ENCODE measurements around the gene FRRS1.
"Not testable (repeated sequence)": the region's sequence is repeated elsewhere in the genome, so short reads cannot be mapped to it uniquely, and the experiment has no call there.

FRRS1 gene

DNA sequence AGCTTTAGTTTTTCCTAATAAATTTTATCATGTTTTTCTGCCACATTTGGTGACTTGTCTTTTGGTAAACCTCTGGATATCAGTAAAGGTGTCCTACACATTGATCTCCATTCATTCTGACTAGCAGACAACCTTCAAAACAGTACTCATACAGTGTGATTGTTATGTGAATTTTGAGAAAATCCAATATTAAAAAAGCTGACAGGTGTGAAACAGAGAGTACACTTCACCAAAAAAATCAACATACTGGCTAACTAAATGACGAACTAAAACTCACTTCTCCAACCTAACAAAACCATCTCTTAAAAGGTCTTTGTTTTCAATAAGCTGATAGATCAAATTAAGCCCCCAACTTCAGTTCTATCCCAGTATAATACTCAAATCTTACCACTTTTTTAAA lies 1.5 kb downstream of the FRRS1 start:
- DNase-seq (ENCODE audit: low read depth in 2 of 2), result no peak

DNA sequence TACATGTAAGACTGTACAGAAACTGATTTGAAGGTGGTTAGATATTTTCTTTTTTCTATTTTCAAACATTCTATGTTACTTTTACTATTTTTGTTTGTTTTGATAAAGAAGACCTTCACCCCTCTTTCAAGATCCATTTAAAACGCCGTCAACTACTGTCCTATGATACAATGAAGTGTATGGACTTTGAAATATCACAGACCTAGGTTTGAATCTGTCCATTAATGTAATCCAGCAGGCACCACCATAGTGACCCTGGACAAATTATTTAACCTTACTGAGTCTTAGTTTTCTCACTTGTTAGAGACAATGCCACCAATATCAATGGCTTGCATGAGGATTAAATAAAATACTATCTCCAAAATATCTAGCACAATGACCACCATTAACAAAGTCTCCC lies 2.0 kb downstream of the FRRS1 start:
- no peak for DNase-seq (ENCODE audit: low read depth in 2 of 2)

DNA sequence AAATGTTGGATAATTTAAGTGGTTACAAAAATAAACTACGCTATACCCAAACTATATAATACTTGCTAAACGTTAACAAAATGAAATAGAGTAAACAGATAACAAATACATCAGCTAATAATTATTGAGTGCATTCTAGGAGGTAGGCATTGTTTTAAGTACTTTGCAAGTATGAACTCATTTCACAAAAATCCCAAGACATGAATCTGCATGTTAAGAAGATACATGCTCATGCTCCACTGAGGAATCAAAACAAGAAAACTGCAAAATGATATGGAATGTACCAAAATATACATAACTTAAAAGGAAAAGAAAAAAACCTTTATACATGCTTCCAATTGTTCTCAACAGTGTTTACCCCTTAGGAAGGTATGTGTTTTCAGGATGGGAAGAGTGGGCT lies 2.5 kb downstream of the FRRS1 start:
- DNase-seq (ENCODE audit: low read depth in 2 of 2), result no peak

DNA sequence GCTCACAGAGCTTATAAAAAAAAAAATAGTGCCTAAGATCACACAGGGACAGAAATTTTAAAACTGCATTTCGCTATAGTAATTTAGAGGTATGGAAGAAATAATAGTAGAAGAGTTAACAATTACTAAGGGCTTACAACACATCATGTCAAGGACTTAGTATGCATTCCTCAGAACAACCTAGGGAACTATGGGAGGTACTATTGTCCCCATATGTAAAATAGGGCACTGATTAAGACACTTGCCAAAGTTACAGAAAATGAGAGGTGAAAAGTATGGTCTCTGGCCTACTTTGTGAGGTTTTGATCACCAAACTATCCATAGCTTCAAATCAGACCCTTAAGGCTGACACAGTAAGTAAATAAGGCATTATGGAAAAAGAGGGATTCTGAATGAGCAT lies 4.7 kb downstream of the FRRS1 start:
- DNase-seq (ENCODE audit: low read depth in 2 of 2), result no peak

DNA sequence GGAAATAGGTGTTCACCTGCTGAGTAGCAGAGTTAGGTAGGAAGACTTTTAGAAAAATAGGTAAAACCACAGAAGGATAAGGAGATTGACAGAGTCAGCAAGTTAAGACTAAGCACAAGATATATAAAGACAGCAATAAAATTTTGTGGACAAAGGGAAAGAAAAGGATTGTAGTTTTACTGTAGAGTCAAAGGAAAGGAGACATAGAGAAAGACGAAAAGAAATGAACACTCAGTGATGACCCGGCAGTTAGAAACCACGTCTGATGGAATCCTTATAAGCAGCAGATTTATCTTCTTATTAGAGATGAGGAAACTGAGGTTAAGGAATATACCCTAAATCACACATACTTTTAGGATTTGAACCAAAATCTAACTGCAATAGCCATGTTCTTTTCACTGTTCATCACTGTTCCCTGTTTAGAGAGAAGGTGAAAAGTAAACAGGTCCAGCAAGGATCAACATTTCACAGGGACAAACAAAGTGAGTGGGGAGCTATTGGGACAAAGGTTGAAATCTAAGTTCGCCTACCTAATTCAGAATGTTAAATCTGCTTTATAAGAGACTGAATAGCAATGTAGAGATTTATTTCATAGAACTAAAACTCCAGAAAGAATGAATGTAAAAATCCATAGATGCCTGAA lies 6.8 kb downstream of the FRRS1 start:
- DNase-seq (ENCODE audit: low read depth in 2 of 2), result no peak

DNA sequence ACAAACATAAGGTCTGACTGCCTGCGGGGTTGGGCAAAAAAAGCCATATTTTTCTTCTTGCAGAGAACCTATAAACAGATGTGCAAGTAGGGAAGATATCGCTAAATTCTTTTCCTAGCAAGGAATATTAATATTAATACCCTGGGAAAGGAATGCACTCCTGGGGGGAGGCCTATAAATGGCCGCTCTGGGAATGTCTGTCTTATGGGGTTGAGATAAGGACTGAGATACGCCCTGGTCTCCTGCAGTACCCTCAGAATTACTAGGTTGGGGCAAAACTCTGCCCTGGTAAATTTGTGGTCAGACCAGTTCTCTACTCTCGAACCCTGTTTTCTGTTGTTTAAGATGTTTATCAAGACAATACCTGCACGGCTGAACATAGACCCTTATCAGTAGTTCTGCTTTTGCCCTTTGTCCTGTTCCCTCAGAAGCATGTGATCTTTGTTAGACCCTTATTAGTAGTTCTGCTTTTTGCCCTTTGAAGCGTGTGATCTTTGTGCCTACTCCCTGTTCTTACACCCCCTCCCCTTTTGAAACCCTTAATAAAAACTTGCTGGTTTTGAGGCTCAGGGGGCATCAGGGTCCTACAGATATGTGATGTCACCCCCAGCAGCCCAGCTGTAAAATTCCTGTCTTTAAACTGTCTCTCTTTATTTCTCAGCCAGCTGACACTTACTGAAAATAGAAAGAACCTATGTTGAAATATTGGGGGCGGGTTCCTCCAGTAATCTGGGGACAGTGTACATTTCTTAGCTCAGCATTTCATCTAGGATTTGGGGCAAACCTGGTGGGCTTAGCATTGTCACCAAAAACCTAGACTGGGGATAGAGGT lies 7.5 kb downstream of the FRRS1 start:
- DNase-seq (ENCODE audit: low read depth in 2 of 2), result not testable (repeated sequence)

DNA sequence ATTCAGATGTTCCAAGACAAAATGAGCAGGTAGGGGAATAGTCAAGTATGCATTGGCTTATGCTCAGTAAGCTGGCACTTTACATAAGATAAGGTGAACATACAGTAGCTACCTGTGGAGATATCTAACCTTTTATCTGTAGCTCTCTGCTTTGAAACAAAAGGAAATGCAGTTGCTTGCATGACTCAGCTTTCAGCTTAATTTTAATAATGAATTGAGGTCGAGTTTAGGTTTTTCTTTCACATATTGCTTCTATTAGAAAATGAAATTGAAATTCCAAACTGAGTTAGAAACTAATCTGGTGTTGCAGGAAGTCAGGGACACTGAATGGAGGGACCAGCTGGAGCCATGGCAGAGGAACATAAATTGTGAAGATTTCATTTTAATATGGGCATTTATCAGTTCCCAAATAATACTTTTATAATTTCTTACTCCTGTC lies 8.3 kb downstream of the FRRS1 start:
- DNase-seq (ENCODE audit: low read depth in 2 of 2), result no peak

DNA sequence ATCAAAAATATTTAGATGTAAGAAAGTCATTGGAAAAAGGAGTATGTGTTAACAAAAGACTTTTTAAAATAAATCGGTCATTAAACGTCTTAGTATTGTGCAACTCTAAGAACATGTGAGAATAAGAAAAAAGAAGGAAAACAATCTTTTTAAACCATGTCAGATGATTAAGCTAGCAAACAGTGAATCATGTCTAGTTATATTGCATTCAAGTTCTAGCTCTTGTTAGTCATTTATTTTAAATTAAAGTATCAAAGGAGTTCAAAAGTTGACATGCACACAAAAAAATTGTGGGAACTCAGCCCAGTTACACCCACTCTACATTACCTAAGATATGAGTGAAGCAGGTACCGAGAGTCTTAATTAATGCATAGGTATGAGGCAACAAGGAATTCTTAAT lies 9.8 kb downstream of the FRRS1 start:
- no peak for DNase-seq (ENCODE audit: low read depth in 2 of 2)

DNA sequence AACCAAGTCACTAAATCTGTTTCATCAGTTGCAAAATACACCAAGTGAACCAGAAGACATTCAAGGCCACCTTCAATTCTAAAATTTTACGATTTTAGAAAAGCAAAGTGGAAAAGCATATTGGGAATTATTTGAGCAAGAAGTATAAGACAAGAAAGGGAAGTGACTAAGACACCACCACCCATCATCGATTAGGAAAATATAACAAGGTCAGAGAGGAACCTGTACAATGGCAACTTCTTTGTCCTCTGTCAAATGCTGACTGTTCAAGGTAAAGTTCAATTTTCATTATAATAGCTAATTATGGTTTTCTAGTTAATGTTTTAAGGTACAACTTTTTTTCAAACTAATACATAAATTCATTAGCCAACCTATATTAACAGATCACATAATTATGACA lies 10.8 kb downstream of the FRRS1 start:
- DNase-seq (ENCODE audit: low read depth in 2 of 2), result no peak

DNA sequence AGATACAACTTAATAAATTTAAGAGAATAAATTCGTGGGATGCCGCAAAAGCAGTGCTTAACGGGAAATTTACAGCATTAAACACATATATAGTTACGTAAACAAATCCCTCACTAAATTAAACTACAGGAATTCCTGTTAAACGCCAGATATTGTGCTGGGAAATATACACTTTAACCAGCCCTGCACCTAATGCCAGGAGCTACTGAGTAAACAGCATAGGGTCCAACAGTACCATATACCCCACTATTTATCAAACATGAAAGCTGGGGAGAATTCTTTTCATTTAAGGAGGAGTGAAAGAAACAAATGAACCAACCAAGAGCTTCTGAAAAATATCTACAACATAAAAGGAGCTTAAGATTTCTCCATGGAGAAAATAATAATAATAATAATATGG lies 11.7 kb downstream of the FRRS1 start:
- no peak for DNase-seq (ENCODE audit: low read depth in 2 of 2)

DNA sequence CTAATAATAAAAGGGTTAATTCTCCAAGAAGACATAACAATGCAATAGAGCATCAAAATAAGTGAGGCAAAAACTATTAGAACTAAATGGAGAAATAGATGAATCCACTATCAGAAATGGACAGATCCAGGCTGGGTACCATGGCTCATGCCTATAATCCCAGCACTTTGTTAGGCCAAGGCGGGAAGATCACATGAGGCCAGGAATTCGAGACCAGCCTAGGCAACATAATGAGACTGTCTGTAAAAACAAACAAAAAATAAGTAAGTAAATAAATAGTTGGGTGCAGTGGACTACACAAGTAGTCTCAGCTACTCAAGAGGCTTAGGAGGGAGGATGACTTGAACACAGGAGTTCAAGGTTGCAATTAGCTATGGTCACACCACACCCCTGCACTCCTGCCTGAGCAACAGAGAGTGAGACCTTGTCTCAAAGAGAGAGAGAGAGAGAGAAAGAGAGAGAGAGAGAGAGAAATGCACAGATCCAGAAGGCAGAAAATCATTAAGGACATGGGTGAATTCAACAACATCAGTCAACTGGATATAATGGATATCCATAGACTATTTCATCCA lies 12.3 kb downstream of the FRRS1 start:
- no peak for DNase-seq (ENCODE audit: low read depth in 2 of 2)

DNA sequence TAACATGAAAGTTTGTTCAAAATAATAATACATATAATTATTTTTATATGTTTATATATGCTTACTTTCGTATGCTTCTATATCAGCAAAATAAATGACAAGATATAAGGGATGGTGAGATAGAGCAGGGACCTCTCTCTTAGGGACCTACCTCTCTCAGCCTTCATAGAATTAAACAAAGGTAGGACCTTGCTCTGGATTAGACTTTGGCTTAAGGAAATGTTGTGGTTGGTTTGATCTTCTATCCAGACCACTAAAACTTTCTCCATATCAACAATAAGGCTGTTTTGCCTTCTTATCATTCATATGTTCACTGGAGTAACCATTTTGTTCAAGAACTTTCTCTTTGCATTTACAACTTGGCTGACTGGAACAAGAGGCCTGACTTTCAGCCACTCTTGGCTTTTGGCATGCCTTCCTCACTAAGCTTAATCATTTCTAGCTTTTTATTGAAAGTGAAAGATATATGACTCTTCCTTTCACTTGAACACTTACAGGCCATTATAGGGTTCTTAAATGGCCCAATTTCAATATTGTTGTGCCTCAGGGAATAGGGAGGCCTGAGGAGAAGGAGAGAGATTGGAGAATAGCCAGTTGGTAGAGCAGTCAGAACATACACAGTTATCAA lies 14.4 kb downstream of the FRRS1 start:
- DNase-seq (ENCODE audit: low read depth in 2 of 2), result no peak

DNA sequence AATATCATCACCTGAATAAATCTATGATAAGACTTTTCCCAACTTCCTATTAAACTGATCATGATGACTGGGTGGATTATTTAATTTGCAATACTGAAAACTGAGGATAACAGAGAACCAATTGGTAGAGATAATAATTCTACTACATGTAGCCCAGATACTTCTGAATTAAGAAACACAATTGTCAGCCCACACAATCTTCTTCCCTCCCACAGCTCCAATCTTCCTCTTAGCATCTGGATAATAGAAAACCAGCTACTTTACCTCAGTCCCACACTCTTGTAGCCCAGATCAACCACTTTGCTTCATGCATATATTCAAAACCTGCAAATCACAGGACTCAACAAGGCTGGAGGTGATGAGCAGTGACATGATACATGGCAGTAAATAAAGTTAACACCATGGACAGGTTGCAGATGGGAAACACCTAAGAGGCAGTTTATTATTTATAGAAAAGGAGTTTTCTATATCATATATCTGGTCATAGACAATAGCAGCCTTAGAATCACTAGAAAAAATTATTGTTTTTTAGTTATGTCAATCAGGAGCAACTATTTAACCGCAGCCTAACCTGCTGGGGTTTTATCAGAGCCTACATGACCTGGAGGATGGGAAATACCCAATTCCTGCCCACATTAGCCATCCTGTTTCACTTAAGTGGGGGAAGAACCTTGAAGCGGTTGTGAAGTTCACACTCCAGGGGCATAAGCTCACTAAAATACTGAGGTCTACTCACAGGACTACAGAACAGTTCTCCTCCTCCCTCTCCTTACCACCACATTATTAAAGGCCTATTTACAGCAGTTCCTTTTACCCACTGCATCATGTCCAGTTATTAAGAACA lies 16.7 kb downstream of the FRRS1 start:
- DNase-seq (ENCODE audit: low read depth in 2 of 2), result no peak

DNA sequence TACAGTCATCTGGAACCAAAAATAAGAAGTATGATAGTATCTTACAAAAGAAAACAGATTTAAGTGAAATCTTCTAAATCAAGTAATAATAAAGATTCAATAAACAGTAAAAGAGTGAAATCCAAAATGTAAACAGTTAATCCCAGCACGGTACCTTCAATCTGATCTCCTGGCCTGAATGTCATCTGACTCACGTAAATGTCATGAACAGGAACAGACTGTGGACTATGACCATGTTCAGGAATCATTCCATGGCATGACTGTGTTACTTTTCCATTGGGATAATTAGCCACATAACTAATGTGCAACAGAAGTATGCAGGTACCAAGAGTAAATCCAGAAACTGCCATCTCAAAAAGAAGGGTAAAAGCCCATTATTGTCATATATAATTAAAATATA lies 18.0 kb downstream of the FRRS1 start:
- no peak for DNase-seq (ENCODE audit: low read depth in 2 of 2)

DNA sequence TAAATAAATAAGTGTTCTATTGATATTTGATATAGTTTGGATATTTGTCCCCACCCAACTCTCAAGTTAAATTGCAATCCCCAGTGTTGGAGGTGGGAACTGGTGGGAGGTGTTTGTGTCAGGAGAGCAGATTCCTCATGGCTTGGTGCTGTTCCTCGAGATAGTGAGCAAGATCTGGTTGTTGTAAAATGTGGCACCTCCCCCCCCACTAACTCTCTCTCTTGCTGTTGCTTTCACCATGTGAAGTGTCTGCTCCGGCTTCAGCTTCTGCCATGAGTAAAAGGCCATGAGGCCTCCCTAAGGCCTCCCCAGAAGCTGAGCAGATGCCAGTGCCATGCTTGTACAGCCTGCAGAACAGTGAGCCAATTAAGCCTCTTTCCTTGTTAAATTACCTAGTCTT lies 20.8 kb downstream of the FRRS1 start:
- DNase-seq (ENCODE audit: low read depth in 2 of 2), result no peak

DNA sequence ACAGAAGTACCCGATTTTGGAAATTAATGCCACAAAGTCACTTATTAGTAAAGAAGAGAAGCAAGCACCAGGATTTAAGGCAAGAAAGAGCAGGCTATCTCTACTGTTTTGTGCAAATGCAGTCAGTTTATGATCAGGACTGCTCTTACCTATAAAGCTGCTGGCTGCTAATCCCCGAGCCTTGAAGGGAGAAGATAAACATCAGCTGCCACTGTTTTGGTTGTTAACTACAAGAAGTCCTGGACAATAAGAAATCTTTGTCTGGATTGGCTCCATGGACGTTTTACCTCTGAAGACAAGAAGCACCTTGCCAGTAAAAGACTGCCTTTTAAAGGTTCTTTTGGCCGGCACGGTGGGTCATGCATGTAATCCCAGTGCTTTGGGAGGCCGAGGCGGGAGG lies 21.4 kb downstream of the FRRS1 start:
- no peak for DNase-seq (ENCODE audit: low read depth in 2 of 2)

DNA sequence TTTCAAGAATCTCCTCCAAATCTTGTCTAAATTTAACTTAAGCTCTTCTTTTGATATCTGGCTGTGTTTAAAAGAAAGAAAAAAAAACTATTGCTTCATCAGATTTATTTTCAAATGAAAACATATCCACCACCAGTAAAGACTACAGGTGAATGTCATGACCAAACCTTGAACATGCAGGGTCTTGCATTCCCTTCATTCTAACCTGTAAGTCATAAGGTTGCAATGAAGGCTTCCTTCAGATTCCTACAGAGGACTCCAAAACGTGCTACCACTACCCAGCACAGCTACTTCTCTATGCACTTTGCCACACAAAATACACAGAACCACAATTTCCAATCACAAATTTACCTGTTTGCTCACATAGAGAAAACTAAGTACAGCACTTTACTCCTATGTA lies 26.3 kb downstream of the FRRS1 start:
- no peak for DNase-seq (ENCODE audit: low read depth in 2 of 2)

DNA sequence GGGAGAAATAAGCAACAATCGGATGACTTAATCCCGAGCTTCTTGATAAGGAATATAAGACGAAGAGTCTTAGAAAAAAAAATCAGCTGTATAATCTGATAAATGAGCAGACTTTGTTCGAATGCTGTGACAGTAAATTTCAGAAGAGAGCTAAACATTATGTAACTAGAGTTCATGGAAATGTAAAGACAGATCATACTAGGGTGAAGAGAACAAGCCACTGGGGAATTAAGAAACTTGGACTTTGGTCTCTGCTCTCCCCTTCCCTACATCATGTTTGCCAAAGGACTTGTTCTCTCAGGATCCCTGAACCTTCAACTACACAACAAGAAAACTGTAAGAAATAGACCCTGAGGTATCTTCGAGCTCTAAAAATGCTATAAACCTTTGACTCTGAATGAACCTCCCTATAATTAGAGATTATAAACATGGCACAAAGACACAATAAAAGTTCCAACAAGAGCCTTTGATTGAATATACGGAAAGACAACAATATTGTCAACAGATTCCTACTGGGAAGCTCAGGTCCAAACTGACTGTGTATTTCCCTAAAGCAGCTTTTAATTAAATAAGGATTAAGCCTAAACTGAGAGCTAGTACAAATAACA lies 27.5 kb downstream of the FRRS1 start:
- no peak for DNase-seq (ENCODE audit: low read depth in 2 of 2)

DNA sequence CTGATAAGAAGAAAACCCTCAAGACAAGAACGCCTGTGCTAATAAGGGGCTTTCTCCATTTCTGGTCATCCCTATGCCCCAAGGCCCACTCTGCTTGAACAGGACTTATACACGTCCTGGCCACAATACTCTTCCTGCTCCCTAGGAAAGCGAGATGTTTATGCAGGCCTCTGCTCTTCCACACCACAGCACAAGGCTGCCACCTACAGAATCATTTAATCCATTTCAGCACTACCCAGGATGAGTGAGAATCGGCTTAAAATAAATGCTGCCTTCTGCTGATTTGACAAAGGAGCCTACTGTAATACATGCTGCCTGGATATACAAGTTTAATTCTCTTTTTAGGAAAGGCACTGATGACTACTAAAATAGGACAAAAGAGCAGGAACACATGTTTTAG lies 29.4 kb downstream of the FRRS1 start:
- DNase-seq (ENCODE audit: low read depth in 2 of 2), result no peak

DNA sequence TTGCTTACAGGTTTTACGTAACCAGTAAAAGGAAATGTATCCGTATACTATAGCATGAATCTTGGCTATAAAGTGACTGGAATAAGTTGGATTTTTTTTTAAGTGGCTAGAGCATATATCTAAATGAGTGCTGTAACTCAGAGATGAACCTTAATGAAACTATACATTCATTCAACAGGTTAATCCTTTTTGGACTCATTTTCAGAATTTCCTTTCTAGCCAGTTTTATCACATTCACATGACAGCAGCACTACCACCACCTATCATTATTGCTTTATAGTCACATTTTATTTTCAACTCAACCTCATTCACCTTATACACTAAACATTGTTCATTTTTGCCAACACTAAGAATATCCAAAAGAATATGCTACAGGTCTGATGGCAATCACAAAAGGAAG lies 30.6 kb downstream of the FRRS1 start:
- no peak for DNase-seq (ENCODE audit: low read depth in 2 of 2)

DNA sequence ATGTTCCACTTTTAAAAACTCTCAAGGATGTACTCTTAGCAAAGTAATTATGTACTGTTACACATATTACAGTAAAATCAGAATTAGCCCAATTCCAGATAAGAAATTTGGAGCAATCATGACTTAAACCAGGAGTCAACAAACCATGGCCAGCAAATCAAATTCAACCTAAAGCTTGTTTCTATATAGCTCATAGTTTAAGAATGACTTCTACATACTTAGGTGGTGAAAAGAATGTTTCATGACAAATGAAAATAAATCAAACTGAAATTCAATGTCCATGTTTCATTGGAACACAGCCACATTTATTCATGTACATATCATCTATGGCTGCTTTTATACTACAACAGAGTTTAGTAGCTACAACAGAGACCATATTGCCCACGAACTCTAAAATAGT lies 35.1 kb downstream of the FRRS1 start:
- no peak for DNase-seq (ENCODE audit: low read depth in 2 of 2)

Measured in activated CD8-positive, alpha-beta memory T cell treated with anti-CD3 and anti-CD28 coated beads for 4 hours (primary cell).